UCSD-AML1 (cell line): ENCODE data around the gene CHTF18.
"Not testable (repeated sequence)": the region's sequence is repeated elsewhere in the genome, so short reads cannot be mapped to it uniquely, and the experiment has no call there.

ENCODE experiments used
- DNase-seq: peaks from one replicate; lab custom pipeline; 2025; ENCODE audit not compliant: unreplicated experiment; lab: John Stamatoyannopoulos, UW

Gene CHTF18

DNA sequence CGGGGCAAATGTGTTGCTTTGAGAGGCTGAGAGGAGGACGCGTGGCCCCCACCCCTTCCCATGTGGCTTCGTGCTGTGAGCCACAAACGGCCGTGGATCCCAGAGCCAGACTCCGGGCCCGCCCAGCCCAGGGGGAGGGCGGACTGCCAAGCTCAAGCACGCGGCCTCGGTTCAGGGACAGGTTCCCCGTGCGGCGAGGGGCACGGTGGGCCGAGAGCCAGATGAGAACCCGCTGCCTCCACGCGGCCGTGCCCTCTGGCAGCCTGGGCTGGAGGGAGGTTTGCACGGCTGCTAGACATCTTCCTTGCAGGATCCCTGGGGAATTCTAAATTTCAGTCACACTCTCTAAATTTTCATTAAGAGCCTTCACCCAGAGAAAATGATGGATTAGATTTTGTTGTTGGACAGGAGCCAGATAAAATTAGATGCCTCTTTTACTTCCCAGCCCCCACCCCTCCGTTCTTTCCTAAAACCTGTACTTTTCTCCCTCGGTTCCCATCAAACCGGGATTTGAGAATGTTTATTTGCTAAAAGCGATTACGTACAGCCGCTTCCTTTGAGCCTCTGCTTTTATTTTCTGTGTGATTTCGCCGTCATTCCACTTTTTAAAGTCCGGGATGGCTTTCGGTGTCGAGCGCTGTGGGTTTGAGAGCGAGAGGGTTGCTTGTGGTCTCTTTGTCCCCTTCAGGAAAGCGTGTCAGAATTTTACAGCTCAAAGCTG lies 37.1 kb downstream of the CHTF18 start:
- no peak for DNase-seq

GRCh38 chr16:827513-827912 lies 39.1 kb downstream of the CHTF18 start:
- no peak for DNase-seq

DNA sequence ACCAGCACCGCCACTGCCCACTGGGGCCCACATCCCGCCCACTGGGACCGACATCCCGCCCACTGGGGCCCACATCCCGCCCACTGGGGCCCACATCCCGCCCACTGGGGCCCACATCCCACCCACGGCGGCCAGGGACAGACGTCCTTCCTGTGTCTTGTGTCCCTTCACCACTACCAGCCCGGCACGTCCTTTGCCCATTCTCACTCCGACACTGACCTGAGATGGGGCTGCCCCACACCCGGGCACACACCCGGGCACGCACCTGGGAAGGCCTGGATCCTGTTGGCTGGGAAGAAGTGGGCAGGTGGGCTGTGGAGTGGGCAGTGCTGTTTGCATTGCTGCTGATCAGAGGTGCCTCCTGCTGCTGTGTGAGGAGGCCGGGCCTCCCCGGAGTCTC lies 40.5 kb downstream of the CHTF18 start:
- DNase-seq: no peak

DNA sequence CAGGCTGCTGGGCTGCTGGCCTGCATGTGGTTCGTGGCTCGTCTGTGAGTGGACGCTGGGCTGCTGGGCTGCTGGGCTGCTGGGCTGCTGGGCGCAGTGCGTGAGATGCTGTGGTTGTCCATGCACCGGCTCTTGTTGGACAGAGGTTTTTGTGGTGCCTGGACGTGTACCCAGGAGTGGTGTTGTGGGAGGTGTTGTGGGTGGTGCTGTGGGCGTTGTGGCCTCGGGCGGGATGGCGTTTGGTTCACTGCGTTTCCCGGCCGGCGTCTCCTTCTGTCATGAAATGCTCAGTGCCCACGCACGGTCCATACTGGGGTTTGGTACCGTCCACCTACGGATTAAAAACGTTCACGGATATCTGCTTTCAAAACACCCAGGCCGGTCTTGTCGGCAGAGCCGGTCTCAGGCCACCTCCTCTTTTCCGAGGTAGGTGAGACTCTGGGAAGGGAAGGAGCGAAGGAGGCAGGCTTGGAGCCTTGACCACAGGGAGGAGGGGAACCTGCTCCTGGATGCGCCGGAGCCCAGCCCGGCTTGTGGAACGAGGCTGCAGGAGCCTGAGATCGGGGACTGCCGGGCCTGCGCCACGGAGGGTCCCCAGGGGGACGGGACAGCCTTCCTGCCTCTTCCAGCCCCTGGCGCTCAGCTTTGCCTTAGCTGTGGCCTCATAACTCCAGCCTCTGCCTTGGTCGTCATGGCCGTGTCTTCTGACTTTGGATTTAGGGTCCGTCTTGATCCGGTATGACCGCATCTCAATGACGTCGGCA lies 41.9 kb downstream of the CHTF18 start:
- no peak for DNase-seq

DNA sequence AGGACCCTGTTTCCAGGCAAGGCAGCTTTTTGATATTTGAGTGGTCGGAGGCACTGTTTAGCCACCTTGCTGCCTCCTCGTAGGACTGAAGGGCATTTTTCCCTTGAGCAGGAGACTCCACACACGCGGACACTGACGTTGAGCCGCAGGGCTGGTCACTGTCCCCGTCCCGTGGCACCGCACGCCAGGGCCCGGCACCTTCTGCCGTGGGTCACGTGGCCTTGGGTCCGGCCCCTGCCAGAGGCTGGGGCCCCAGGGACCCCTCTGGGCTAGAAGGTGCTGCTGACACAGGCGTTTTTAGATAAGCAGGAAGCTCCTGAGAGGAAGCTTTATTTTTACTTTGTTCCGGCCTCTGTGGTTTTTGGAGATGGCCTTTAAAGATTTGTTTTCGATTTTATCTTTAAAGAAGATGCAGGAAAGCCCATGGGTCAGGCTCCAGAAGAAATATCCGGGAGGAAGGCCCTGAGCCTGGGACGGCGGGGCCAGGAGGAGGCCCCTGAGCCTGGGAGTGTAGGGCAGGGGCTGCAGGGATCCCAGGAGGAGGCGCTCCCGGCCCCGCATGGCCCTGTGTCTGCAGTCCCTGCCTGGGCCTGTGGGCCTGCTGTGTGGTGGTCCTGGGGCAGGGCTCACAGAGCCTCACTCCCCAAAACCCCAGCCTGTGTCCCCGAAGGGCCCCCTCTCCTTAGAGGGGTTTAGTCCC lies 42.6 kb downstream of the CHTF18 start:
- no peak for DNase-seq

- no peak for DNase-seq
Measured at GRCh38 chr16:831571-832413, 43.4 kb downstream of the CHTF18 start.

GRCh38 chr16:832652-833336 lies 44.4 kb downstream of the CHTF18 start:
- no peak for DNase-seq

DNA sequence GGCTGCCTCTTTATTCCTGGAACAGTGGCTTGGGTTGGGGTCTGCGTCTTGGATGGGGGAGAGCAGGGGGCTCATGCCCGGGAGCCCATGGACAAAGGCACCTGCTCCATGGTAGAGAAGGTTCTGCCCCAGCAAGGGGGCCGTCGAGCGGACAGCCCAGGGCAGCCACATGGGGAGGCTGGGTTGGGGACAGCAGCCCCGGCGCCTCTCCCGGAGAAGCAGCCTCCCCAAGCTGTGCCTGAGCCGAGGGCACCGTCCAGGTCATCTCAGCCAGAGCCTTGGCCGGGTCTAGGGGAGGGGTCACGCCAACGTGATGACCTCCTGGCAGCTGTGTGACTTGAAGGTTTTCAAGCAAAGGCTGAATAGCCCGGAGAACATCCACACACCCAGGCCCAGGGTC lies 45.0 kb downstream of the CHTF18 start:
- no peak for DNase-seq

DNA sequence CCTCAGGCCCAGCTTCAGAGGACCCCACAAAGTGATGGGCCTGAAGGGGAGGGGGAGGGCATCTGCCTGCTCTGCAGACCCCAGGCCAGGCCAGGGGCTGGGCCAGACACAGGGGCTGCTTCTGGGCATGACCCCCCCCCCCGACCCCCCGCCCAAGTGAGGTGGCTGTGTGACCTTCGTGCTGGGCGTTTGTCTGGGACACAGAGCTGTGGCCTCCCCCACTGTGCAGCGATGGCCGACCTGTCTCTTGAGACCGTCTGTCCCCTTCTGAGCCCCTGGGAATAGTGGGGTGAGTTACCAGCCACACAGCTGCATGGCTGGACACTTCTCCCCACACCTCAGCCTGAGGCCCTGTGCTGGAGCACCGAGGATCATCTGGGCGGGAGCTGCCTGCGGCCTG lies 47.0 kb downstream of the CHTF18 start:
- DNase-seq: no peak

DNA sequence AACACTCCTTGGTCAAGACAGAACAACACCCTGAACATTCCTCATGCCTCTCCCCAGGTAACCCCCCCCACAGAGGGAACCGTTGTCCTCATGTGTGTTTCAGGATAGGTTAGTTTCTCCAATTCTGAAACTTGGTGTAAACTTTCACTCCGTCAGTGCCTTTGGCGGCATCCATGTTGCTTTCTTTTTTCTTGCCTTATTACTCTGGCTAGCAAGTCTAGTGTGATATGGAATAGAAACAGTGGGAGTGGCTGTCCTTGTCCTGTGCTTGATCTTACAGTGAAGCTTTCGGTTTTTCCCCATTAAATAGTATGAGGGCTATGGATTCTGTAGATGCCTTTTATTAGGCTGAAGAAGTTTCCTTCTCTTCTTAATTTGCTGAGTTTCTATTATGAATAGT lies 47.8 kb downstream of the CHTF18 start:
- no peak for DNase-seq

- DNase-seq: not testable (repeated sequence)
Measured at GRCh38 chr16:836822-837221, 48.4 kb downstream of the CHTF18 start.

DNA sequence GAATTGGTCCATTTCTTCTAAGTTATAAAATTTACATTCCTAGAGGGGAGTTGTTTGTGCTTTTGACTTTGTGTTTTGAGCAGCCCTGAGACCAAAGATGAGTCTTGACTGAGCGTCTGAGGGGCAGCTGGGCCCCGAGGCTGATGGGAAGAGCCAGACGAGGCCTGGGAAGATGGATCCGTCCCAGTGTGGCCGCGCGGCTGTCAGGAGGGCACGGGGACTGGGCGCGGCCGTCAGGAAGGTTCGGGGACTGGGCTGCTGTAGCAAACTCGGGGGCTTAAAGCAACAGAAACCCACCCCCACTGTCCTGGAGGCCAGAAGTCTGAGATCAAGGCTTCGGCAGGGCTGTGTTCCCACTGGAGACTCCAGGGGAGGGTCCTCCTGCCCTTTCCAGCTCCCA lies 50.3 kb downstream of the CHTF18 start:
- no peak for DNase-seq

GRCh38 chr16:839643-840408 lies 51.4 kb downstream of the CHTF18 start:
- DNase-seq: no peak

DNA sequence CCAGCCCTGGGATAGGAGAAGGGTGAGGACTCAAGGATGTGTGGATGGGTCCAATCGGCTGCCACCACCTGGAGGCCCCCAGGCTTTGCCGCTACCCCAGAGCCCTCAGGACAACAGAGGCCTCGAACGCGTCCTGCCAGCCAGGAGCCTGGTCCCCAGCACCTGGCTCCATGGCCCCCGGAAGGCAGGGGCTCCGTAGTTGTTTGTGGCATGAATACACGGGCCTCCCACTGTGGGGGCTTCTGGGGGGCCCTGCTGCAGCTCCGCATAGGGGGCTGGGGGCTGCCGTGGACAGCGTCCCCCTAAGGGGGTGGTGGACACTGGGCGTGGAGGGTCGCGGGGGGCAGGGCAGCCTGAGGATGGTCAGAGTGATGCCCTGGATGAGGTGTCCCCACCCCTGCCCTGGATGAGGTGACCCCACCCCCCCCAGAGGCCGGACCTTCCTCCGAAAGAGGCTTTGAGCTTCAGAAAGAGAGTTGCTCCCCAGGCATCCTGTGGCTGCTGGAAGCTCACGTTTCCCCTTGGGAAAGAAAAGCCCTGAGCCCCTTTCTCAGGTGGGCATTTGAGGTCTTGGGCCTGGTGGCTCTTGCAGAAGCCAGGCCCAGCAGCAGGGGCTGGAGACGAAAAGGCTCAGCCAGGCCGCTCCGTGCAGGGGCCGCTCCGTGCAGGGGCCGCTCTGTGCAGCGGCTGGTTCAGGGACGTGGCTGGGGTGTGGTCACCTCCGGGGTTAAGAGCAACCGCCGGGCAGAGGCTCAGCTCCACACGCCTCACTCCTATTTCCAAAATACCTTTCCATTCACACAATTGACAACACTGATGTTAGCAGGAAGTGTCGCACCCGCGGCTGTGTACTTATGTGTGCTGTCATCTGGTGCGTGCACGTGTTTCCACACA lies 52.4 kb downstream of the CHTF18 start:
- DNase-seq: no peak

DNA sequence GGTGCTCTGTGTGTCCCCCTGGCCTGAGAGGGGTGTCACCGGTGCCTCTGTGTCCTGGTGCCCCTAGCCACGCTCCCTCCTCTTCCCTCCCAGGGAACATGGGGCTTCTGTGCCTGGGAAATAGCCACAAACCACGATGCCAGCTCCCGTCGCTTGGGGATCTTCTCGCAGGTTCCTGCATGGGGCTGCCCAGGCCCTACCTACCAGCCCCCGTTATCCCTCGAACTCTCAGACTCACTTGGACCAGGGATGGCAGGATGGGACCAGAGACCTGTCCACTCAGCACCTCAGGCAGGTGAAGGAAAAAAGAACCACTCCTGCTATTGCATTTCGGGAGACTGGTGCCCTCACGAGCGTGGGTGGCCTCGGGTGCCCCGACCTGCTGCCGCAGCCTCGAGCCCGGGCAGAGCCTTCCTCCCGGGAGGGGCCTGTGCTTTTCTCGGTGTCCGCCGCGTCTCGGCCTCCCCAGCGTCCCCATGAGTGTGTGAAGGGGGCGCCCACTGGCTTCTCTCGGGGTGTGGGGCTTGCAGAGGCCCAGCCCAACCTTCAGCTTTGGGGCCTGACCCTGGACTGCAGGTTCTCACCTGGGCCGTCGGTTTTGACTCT lies 53.1 kb downstream of the CHTF18 start:
- no peak for DNase-seq

DNA sequence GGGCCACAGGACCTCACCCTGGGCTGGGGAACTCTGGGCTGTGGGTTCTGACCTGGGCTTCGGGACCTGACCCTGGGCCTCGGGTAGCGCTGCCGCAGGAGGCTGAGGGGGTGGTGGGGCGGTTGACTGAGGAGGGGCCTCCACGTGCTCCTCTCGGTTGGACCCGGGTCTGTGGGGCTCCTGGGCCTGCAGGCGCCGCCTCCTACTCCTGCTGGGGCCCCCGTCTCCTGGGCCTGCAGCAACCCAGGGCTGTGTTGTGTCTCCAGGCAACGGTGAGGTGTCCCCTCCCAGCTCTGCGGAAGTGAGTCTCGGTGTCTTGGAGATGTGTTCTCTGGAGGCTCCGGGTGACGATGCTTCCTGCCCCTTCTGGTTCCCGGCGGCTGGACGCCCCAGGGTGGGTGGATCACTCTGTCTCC lies 53.6 kb downstream of the CHTF18 start:
- DNase-seq: no peak

DNA sequence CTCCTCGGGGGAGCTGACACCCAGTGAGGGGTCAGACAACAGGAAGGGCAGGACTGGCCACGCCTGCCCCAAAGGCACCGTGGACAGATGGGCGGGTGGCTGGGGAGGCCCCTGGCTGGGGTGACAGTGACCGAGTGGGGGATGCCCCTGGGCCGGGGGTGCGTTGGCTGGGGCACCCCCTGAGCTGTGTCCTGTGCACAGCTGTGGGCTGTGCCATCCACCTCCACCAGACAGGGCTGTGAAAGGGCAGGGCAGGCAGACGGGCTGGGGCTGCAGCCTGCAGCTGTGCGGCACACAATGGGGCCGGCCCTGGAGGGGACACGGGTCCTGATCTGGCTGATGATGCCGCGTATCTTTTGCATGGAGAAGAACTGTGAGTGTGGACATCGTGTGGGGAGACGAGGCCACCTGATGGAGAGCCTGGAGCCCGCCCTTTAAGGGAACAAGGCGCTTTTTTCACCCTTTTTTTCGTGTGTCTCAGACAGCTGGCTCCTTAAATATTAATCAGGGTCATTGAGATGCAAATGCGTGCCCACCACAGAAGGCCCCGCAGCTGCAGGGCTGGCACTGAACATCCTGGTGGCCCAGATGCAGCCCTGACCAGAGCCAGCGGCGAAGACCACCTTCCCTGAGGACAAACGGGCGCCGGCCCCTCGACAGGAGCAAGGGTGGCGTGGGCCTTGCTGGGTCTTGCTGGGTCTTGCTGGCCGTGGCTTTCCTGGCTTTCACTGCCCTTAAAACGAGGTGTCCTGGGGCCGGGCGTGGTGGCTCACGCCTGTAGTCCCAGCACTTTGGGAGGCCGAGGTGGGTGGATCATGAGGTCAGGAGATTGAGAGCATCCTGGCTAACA lies 54.5 kb downstream of the CHTF18 start:
- DNase-seq: no peak
